ENCODE data around the gene SLC5A12.

SLC5A12 gene

DNA sequence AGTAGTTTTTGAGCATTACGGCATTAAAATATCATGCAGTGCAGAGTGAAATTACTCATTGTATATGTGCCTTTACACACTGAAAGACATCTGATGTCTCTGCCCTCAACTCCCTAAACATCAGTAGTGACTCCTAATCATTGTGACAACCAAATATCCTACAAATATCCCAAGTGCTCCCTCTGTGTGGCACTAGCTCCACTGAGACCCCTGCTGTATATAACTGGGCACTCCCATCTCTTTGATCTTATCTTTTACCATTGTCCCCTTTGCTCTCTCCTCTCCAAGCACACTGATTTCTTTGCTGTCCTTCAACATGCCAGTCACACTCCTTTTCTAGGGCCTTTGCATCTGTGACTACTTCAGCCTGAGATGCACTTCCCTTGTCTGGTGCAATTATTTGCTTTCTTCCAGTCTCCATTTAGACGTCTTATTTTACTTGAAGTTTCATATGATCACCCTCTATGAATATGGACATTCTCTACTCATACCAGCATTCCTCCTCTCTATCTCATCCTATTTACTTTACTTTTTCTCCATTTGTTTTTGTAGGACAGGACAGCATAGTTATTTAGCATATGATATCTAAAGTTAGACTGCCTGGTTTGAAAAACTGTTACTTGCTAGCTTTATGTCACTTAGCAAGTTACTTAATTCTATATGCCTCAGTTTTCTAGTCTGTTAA lies 2.4 kb downstream of the SLC5A12 start:
- no peak for DNase-seq

DNA sequence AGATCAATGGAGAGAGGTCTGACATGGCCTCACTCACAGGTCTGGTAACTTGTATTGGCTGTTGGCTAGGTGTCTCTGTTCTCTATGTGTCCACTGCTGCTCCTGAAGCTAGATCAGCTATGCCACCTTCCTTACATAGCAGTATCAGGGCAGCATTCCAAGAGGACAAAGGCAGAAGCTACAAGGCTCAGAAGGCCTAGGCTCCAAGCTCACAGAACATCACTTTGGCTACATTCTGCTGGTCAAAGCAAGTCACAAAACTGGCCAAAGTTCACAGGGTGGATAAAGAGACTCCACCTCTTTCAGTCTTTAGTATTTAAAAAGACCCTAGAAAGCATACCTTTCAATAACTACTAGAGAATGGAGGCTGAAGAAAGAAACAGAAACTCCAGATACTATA lies 4.1 kb downstream of the SLC5A12 start:
- no peak for DNase-seq

DNA sequence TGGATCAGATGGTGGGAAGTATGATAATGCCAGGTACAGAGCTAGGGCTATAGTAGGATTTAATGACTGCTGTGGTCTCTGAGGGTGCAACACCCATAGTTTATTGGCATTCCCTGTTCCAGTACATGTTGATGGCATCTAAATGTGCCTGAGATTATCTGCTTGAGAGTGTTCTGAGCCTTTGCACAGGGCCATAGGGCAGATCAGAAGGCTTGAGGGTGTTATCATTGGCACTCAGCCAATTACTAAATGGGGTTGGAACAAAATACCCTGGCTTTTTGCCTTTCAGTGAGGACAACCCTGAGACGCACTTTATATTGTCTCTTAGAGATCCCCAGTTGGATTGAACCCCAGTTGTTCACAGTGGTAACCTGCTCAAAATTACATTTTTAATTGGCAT lies 6.7 kb downstream of the SLC5A12 start:
- DNase-seq = no peak

- DNase-seq = no peak
Measured at GRCh38 chr11:26712497-26712896, 9.4 kb downstream of the SLC5A12 start.

- DNase-seq = no peak
Measured at GRCh38 chr11:26710489-26710888, 11.4 kb downstream of the SLC5A12 start.

DNA sequence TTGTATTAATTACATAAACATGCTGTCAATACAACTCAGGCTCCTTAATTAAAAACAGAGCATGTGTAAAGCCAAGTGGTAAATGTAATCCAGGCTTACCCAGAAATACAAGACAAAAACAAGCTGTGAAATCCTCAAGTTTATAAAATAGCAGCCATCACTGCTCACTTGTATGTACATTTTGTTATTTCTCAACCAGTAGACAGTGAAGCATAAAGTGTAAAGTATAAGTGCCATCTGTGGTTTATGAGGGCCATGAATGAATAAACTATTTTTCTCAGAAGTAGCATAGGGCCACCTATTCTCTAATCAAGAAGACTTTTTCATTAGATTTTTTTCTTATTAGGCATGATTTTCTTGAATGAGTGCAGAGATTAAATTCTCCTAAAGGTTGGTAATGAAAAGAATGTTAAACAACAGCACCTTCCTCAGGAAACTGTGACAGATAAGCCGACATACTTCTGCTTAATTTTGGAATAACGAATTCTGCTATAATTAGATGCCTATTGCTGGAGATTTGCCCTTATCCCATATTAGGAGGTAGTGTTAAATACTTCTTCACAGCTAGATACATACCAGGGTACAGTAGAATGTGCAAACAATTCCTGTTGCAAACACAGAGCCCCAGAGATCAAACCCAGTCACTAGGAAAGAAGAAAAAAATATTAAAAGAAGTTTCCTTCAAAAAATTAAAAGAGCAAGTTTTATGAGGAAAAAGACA lies 13.0 kb downstream of the SLC5A12 start:
- no peak for DNase-seq

- no peak for DNase-seq
Measured at GRCh38 chr11:26706181-26706580, 15.7 kb downstream of the SLC5A12 start.

- DNase-seq = no peak
Measured at GRCh38 chr11:26704249-26704648, 17.6 kb downstream of the SLC5A12 start.

DNA sequence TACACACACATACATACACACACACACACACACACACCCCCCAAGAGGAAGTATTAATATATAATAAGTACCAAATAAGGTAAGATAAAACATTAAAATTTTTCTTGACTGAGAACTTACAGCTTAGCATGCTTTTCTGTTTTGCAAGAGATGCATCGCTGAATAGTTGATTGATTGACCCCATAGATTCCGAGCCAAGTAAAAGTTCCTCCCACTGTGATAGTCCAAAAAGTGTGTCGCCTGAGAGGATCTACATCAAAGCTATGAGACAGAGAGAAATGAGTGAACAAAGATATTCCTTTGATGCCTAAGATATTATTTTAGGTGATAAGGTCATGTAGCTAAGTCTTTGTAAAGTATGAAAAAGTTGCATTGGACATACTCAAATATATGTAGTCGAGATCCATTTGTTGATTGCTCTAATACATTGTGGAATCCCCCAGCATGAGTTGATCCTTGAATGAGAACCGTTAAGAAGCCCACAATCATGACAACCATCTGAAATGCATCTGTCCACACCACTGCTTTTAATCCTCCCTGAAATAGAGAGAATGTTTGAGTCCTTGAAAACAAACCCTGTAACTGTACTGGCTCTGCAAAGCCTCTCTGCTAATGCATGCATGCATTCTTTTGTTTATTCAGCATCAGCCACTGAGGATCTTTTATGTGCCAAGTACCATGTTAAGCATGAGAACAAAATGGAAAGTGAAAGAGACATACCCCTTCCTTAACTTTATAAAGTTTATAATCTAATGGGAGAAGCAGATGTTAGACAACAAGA lies 18.3 kb downstream of the SLC5A12 start:
- DNase-seq = no peak

GRCh38 chr11:26702406-26702805 lies 19.5 kb downstream of the SLC5A12 start:
- no peak for DNase-seq

DNA sequence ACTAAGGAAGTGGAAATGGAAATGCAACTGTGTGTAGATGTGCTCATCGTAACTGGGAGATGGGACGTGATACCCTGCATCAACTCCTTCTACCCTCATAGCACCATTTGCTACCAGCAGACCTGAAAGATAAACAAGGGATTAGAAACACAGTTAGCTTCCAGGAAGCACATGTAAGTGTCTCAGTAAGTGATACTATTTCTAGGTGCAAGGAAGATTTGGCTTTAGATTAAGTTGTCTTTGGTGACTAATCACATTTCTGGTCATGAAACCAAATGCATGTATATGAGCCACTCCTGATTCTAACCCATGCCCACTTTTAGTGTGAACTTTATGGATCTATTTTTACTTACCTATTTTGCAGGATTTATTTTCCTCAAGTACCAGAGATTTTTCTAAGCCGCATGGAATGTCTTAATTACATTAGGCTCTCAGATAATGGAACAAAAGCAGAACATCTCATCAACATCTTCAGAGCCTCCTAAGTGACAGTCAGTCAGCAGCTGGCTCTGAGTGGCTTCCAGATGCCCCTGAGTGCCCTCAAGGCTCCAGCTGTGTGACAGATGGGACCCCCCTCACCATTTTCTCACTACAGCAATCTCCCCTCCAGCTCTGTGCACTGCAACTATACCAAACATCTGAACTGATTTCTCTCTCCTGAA lies 21.2 kb downstream of the SLC5A12 start:
- DNase-seq = no peak

- no peak for DNase-seq
Measured at GRCh38 chr11:26698224-26698623, 23.6 kb downstream of the SLC5A12 start.

- DNase-seq = no peak
Measured at GRCh38 chr11:26696330-26696729, 25.5 kb downstream of the SLC5A12 start.

DNA sequence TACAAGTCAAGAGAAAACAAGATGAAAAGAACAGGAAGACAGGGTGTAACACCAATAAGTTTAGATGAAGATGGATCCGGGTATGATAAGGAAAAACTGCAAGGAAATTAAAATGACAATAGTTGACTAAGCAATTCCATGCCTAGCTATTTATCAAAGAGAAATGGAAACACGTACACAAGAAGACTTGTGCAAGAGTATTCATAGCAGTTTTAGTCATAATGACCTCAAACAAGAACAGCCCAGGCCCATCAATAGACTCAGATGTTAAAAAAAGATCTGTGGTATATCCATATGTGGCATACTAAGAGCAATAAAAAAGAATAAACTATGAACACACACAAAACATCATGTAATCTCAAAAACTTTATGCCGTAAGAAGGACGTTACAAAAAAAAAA lies 33.2 kb downstream of the SLC5A12 start:
- DNase-seq = no peak

- DNase-seq = no peak
Measured at GRCh38 chr11:26687351-26687750, 34.5 kb downstream of the SLC5A12 start.

- DNase-seq = no peak
Measured at GRCh38 chr11:26677566-26677965, 44.3 kb downstream of the SLC5A12 start.

DNA sequence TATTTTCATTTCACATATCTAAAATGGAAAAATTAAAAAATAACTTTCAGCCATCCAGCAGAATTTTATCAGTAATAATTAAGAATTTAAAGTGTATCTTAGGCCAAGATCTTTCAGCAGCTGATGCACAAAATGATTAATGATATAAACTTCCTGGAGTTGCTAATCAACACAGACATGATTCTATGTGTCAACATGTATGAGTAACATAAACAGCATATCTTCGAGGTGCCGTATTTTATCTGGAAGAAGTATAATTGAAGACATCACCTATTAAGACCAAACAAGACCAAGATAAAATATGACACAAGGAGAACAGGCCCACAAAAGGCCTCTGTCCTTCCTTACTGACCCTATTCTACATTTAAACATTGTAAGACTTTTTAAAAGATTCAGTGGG lies 45.2 kb downstream of the SLC5A12 start:
- DNase-seq = no peak

DNA sequence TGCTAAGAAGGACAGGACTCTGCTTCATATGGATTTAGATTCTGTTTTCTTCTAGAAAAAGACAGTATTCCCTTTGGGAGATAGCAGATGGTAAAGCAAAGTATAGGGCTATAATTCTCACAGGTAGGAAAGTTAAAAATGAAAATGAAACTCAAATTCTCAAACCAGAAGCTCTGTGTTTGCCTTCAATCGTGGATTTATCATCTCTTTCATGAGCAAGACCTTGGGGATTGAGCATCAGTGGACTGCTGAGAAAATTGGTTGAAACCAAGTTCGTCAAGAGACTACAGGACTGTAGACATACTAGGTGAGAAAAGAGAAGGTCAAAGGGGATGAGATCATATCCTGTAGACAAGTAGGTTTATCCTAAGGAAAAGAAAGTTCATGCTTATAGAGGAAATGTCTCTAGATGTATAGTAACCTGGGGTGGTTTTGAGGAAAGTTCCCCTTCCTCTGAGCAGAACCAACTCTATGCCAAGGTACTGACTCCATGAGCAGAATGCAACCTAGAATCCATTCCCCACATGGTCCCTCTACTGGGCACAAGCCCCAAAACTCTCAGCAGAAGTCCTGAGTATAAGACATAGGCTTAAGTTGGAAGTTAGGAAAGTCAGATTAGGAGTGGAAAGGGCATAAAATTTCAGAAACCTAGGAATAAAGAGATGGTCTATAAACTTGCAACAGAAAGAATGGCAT lies 46.5 kb downstream of the SLC5A12 start:
- DNase-seq = no peak

DNA sequence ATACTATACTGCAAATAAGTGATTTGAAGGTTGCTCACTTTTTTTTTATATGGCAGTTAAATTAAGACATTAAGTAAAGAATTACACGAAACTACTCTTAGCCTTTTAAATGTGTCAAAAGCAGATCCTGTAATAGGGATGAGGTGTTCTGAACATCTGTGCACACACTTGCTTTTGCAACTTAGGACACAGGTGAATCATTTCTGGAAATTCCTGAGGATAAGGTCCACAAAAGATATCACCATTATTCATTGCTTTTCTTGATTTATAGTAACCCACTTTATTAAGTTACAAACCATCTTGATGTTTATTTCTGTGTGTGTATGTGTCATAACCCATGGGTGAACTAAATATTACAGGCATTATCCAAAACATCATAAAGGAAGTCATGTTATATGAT lies 55.9 kb downstream of the SLC5A12 start:
- no peak for DNase-seq

- DNase-seq = no peak
Measured at GRCh38 chr11:26665036-26665435, 56.8 kb downstream of the SLC5A12 start.

DNA sequence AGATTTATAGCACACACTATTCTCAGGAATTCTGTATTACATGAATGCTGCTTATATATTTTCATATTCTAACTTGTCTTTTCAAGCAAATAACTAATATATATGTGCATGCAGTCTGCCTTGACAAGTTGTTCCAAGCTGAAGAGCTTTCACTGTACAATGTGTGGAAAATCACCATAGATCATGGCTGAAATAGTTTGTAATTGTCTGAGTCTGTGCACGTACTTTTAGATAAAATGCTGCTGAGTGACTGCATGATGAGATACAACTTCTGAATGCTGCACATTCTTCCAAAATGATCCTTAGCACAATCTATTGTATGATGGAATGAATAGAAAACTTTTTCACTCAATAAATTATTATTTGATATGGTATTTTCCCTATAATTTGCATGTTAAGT lies 58.9 kb downstream of the SLC5A12 start:
- DNase-seq = no peak

DNA sequence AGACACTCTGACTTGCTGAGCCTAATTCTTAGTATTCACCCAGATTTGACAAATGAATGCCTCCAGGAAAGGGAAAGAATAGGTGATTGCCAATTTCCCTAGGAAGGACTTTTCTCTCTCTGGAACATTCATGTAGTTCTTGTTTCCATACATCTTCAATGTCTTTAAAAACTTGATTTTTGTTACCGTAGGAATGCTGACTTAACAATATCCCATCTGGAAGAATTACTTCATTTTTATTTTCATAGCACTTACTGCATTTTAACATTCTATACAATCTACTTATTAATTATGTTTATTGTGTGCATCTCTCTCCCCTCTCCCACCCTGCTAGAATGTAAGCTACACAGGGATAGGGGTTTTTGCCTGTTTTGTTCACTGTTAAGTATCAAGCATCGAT lies 66.6 kb downstream of the SLC5A12 start:
- no peak for DNase-seq

GRCh38 chr11:26651916-26652315 lies 69.9 kb downstream of the SLC5A12 start:
- DNase-seq = no peak
